ENCODE measurements around the gene SLC25A3. TPM values are rescaled to one million over a fixed set of nuclear protein-coding genes. Genes with fewer than 3 reads are reported as not detected.

SLC25A3 gene
- total and polyA plus RNA-seq, 9 of the 15 experiments (the other 6 are each of a cell fraction or from before 2014, with no cell fraction given), result 264 to 766 (median 495) TPM

GRCh38 chr12:98653866-98654493 lies 60.5 kb downstream of the SLC25A3 start (continued):
- no peak for TF ChIP-seq CXXC5 (CRISPR knock-in tag; IDR thresholded peaks at IDR 0.05)
- no peak for TF ChIP-seq ZNF24 (IDR thresholded peaks at IDR 0.05)
- peak; percentile 70; the same call in 1 of the 2 replicates for TF ChIP-seq SMC3 (conservative IDR thresholded peaks at IDR 0.05; ENCODE audit: insufficient read depth, low read depth, low read length)
- TF ChIP-seq SOX6 (IDR thresholded peaks at IDR 0.05), result no peak

Small RNA genes lying within 50 kb of the gene (small RNA-seq; reads per million reads assigned to genes)
- 12.2 reads per million, percentile 96 among the genes with 10 or more reads in this experiment for gene SNORA53

Other genes with a start within 250 kb of the SLC25A3 start
- 182 and 185 TPM in 2 replicates for gene TMPO, start 78.1 kb upstream of the SLC25A3 start, total RNA-seq (2014; rRNA removed)
- 250 and 291 TPM in 2 replicates for gene TMPO, start 78.1 kb upstream of the SLC25A3 start, total RNA-seq (2014; rRNA removed; fragmentation: Illumina TruSeq; extraction: Trizol)
- 257 and 263 TPM in 2 replicates for gene TMPO, start 78.1 kb upstream of the SLC25A3 start, total RNA-seq (2015; rRNA removed; fragmentation: Illumina TruSeq; extraction: Trizol)
- gene TMPO, start 78.1 kb upstream of the SLC25A3 start, total RNA-seq (2021), result 234 and 244 TPM in 2 replicates
- 134 and 156 TPM in 2 replicates for gene TMPO, start 78.1 kb upstream of the SLC25A3 start, polyA plus RNA-seq (2011; rRNA removed)
- 179 and 184 TPM in 2 replicates for gene TMPO, start 78.1 kb upstream of the SLC25A3 start, polyA plus RNA-seq (2014; fragmentation: Illumina TruSeq; extraction: Trizol)
- 10 to 100 TPM; 62.1 to 85.9 TPM for gene TMPO, start 78.1 kb upstream of the SLC25A3 start, polyA plus RNA-seq (2014; fragmentation: Nextera tagmentation; extraction: Ambion mirVana)
- 102 and 108 TPM in 2 replicates for gene TMPO, start 78.1 kb upstream of the SLC25A3 start, polyA plus RNA-seq (2014; rRNA removed)
- gene IKBIP, start 51.1 kb downstream of the SLC25A3 start, total RNA-seq (2014; rRNA removed), result 14.1 and 14.9 TPM in 2 replicates
- 19.5 and 22.8 TPM in 2 replicates for gene IKBIP, start 51.1 kb downstream of the SLC25A3 start, total RNA-seq (2014; rRNA removed; fragmentation: Illumina TruSeq; extraction: Trizol)
- 16.5 and 17.8 TPM in 2 replicates for gene IKBIP, start 51.1 kb downstream of the SLC25A3 start, total RNA-seq (2015; rRNA removed; fragmentation: Illumina TruSeq; extraction: Trizol)
- 14.9 and 15.4 TPM in 2 replicates for gene IKBIP, start 51.1 kb downstream of the SLC25A3 start, total RNA-seq (2021)
- 12.3 and 16.2 TPM in 2 replicates for gene IKBIP, start 51.1 kb downstream of the SLC25A3 start, polyA plus RNA-seq (2011; rRNA removed)
- gene IKBIP, start 51.1 kb downstream of the SLC25A3 start, polyA plus RNA-seq (2014; fragmentation: Illumina TruSeq; extraction: Trizol), result 12.6 and 15.3 TPM in 2 replicates
- gene IKBIP, start 51.1 kb downstream of the SLC25A3 start, polyA plus RNA-seq (2014; fragmentation: Nextera tagmentation; extraction: Ambion mirVana), result 1 to 10 TPM; 3.3 to 4.9 TPM
- gene IKBIP, start 51.1 kb downstream of the SLC25A3 start, polyA plus RNA-seq (2014; rRNA removed), result 14.9 and 15.8 TPM in 2 replicates
- gene APAF1, start 51.6 kb downstream of the SLC25A3 start, total RNA-seq (2014; rRNA removed), result 8.5 and 11.1 TPM in 2 replicates
- gene APAF1, start 51.6 kb downstream of the SLC25A3 start, total RNA-seq (2014; rRNA removed; fragmentation: Illumina TruSeq; extraction: Trizol), result 15.2 and 18.3 TPM in 2 replicates
- 10.8 TPM in 2 replicates for gene APAF1, start 51.6 kb downstream of the SLC25A3 start, total RNA-seq (2015; rRNA removed; fragmentation: Illumina TruSeq; extraction: Trizol)
- 11.5 and 13.4 TPM in 2 replicates for gene APAF1, start 51.6 kb downstream of the SLC25A3 start, total RNA-seq (2021)
- 12.4 and 15.7 TPM in 2 replicates for gene APAF1, start 51.6 kb downstream of the SLC25A3 start, polyA plus RNA-seq (2011; rRNA removed)
- 8.2 and 9.9 TPM in 2 replicates for gene APAF1, start 51.6 kb downstream of the SLC25A3 start, polyA plus RNA-seq (2014; fragmentation: Illumina TruSeq; extraction: Trizol)
- gene APAF1, start 51.6 kb downstream of the SLC25A3 start, polyA plus RNA-seq (2014; fragmentation: Nextera tagmentation; extraction: Ambion mirVana), result 1 to 10 TPM; 5.1 to 6.5 TPM
- 7.2 and 8.4 TPM in 2 replicates for gene APAF1, start 51.6 kb downstream of the SLC25A3 start, polyA plus RNA-seq (2014; rRNA removed)

Data from K562 (cell line).